HCT116 (cell line): ENCODE data around the gene CORO2B. TPM values are rescaled to one million over a fixed set of nuclear protein-coding genes. Genes with fewer than 3 reads are reported as not detected.

ENCODE experiments used
- ATAC-seq: fragments of 200-7000 bp; cut with Tn5 transposase; 2 replicates; pipeline ENCODE4 v1.9.1; 2020; ENCODE audit warnings: mild to moderate bottlenecking, moderate library complexity
- BruUV-seq: library from RNA; stranded (reverse); fragments of 400-500 nt; replicated peaks from 2 replicates; lab custom pipeline; 2021; lab: Mats Ljungman, UMichigan
- CTCF ChIA-PET: fragments of 300-600 bp; sonication (Branson Sonifier 250); formaldehyde crosslinking; loops from one replicate; lab custom pipeline; 2021; ENCODE audit warnings: antibody characterized with exemption; lab: Charles Lee
- POLR2A ChIA-PET: fragments of 300-600, 350-600 bp; sonication (Branson Sonifier 250); formaldehyde crosslinking; loops from one replicate; lab custom pipeline; 2021; ENCODE audit warnings: antibody characterized with exemption; lab: Charles Lee
- RAD21 ChIA-PET, 2 experiments: fragments of 300-600 bp; sonication (Branson Sonifier 250); formaldehyde crosslinking; loops; one replicate each; lab custom pipeline; 2023; ENCODE audit warnings: low total read pairs in 2 of 2; ENCODE audit not compliant: uncharacterized antibody in 2 of 2, unreplicated experiment in 2 of 2, low non-redundant PET in 1 of 2; lab: Charles Lee
- DNase-seq: peaks from one replicate; pipeline ENCODE4 v3.0.0-alpha.2; 2010; ENCODE audit warnings: low read depth, low spot score
- H2AFZ ChIP-seq: fragments of 200-600 bp; shearing (Covaris generic), sonication (generic); 2 replicates; pipeline ENCODE4 v1.6.1; 2017; ENCODE audit warnings: low read depth, mixed run types, mixed read lengths, antibody characterized with exemption, low read length; ENCODE audit not compliant: poor library complexity, severe bottlenecking
- H3K27ac ChIP-seq: 2 replicates; pipeline ENCODE4 v1.5.1; 2012; ENCODE audit warnings: low read depth, low read length
- H3K27me3 ChIP-seq: fragments of 200-600 bp; sonication (generic); 2 replicates; pipeline ENCODE4 v1.6.1; 2016; ENCODE audit warnings: mixed run types, low read length, mixed read lengths; ENCODE audit not compliant: insufficient read depth
- H3K36me3 ChIP-seq, 2 experiments: fragments of 200-500 bp in 1 of 2; fragments of 200-600 bp in 1 of 2; sonication (Bioruptor generic) in 1 of 2; sonication (generic) in 1 of 2; 2 replicates each; pipeline versions ENCODE4 v1.5.1 to v1.6.1; 2014 to 2016; ENCODE audit warnings: low read length in 2 of 2, inconsistent platforms in 1 of 2, mixed read lengths in 1 of 2, mixed run types in 1 of 2; ENCODE audit not compliant: insufficient read depth in 2 of 2, control insufficient read depth in 1 of 2
- H3K4me1 ChIP-seq, 2 experiments: fragments of 200-600 bp in 1 of 2; sonication (generic) in 1 of 2; 2 replicates each; pipeline versions ENCODE4 v1.5.1 to v1.6.1; 2012 to 2017; ENCODE audit warnings: low read length in 2 of 2, inconsistent platforms in 1 of 2, mild to moderate bottlenecking in 1 of 2, mixed read lengths in 1 of 2, mixed run types in 1 of 2, moderate library complexity in 1 of 2; ENCODE audit not compliant: insufficient read depth in 2 of 2, control insufficient read depth in 1 of 2
- H3K4me2 ChIP-seq: fragments of 200-600 bp; sonication (generic); 2 replicates; pipeline ENCODE4 v1.6.1; 2017; ENCODE audit warnings: mixed run types, low read length, mixed read lengths
- H3K4me3 ChIP-seq, 2 experiments: fragments of 200-600 bp in 1 of 2; sonication (generic) in 1 of 2; replicated peaks in 1 of 2; 2 replicates each; pipeline ENCODE4 v1.5.1; 2011 to 2016; ENCODE audit warnings: low read length in 2 of 2, control low read depth in 1 of 2, low read depth in 1 of 2, mild to moderate bottlenecking in 1 of 2, mixed read lengths in 1 of 2, mixed run types in 1 of 2
- H3K79me2 ChIP-seq: fragments of 200-600 bp; sonication (generic); 2 replicates; pipeline ENCODE4 v1.6.1; 2017; ENCODE audit warnings: mild to moderate bottlenecking, mixed run types, low read length, moderate library complexity, mixed read lengths; ENCODE audit not compliant: insufficient read depth
- H3K9ac ChIP-seq: fragments of 200-600 bp; sonication (generic); 2 replicates; pipeline ENCODE4 v1.6.1; 2016; ENCODE audit warnings: low read length, mixed read lengths
- H3K9me2 ChIP-seq: fragments of 200-600 bp; sonication (generic), shearing (Covaris generic); 2 replicates; pipeline ENCODE4 v1.6.1; 2017; ENCODE audit warnings: mixed run types, mild to moderate bottlenecking, moderate library complexity; ENCODE audit not compliant: insufficient read depth
- H3K9me3 ChIP-seq, 2 experiments: fragments of 200-500 bp in 1 of 2; fragments of 200-600 bp in 1 of 2; sonication (Bioruptor generic) in 1 of 2; sonication (generic) in 1 of 2; 2 replicates each; pipeline ENCODE4 v1.6.1; 2014 to 2017; ENCODE audit warnings: low read length in 2 of 2, mixed read lengths in 2 of 2, inconsistent platforms in 1 of 2, low read depth in 1 of 2, mild to moderate bottlenecking in 1 of 2, mixed run types in 1 of 2, moderate library complexity in 1 of 2; ENCODE audit not compliant: control insufficient read depth in 1 of 2, insufficient read depth in 1 of 2
- H4K20me1 ChIP-seq: fragments of 200-600 bp; sonication (generic), shearing (Covaris generic); 2 replicates; pipeline ENCODE4 v1.6.1; 2017; ENCODE audit warnings: mixed run types, mild to moderate bottlenecking, moderate library complexity; ENCODE audit not compliant: insufficient read depth
- CBX3 ChIP-seq: IDR thresholded peaks from 2 replicates; pipeline ENCODE4 v1.6.1; 2012; ENCODE audit warnings: low read depth
- CEBPB ChIP-seq: IDR thresholded peaks from 2 replicates; pipeline ENCODE4 v1.6.1; 2012; ENCODE audit warnings: low read depth
- EZH2 ChIP-seq: fragments of 200-600 bp; sonication (generic); IDR thresholded peaks from 2 replicates; pipeline ENCODE4 v1.6.1; 2017; ENCODE audit warnings: antibody characterized with exemption, mixed run types
- EZH2phosphoT487 ChIP-seq: fragments of 200-600 bp; IDR thresholded peaks from 2 replicates; pipeline ENCODE4 v1.6.1; 2018; ENCODE audit warnings: antibody characterized with exemption, borderline replicate concordance
- FOSL1 ChIP-seq: IDR thresholded peaks from 2 replicates; pipeline ENCODE4 v1.6.1; 2012; ENCODE audit warnings: low read depth
- JUND ChIP-seq: IDR thresholded peaks from 2 replicates; pipeline ENCODE4 v1.6.1; 2012
- POLR2AphosphoS5 ChIP-seq: IDR thresholded peaks from 2 replicates; pipeline ENCODE4 v1.6.1; 2011; ENCODE audit warnings: mild to moderate bottlenecking, low read depth, low read length, moderate library complexity
- SIN3A ChIP-seq: IDR thresholded peaks from 2 replicates; pipeline ENCODE4 v1.6.1; 2012; ENCODE audit warnings: low read depth
- SP1 ChIP-seq: IDR thresholded peaks from 2 replicates; pipeline ENCODE4 v1.6.1; 2012; ENCODE audit warnings: low read depth
- TCF7L2 ChIP-seq: IDR thresholded peaks from 2 replicates; pipeline ENCODE4 v1.7.0; 2011; ENCODE audit warnings: borderline replicate concordance, inconsistent platforms; ENCODE audit not compliant: insufficient read depth, insufficient read length; ENCODE audit errors: extremely low read depth
- YY1 ChIP-seq: IDR thresholded peaks from 2 replicates; pipeline ENCODE4 v1.6.1; 2011; ENCODE audit warnings: low read length, low read depth, moderate library complexity, mild to moderate bottlenecking; ENCODE audit not compliant: insufficient replicate concordance; ENCODE audit errors: extremely low read depth
- ZFX ChIP-seq: fragments of 450-650 bp; IDR thresholded peaks from 2 replicates; pipeline ENCODE4 v1.6.1; 2017
- intact Hi-C: fragments of 100-400 bp; cut with micrococcal nuclease; formaldehyde crosslinking; loops from 2 replicates; pipeline ENCODE4 v1.10.0; 2022
- total RNA-seq: library from RNA; stranded (reverse); gene quantifications from one replicate; pipeline ENCODE4 v1.2.1, GENCODE V29; 2021; ENCODE audit not compliant: unreplicated experiment
- TF ChIP-seq, protein P1 (sequence below): IDR thresholded peaks from 2 replicates; pipeline ENCODE4 v1.6.1; 2012
- TF ChIP-seq, protein P2 (sequence below): IDR thresholded peaks from 2 replicates; pipeline ENCODE4 v1.6.1; 2012; ENCODE audit warnings: low read depth
- TF ChIP-seq, protein P3 (sequence below): IDR thresholded peaks from 2 replicates; pipeline ENCODE4 v1.6.1; 2011; ENCODE audit warnings: mild to moderate bottlenecking, low read length, moderate library complexity; ENCODE audit not compliant: insufficient replicate concordance; ENCODE audit errors: extremely low read depth

Gene CORO2B
- total RNA-seq, 1 experiment from 2014 or later = 2.8 TPM

DNA sequence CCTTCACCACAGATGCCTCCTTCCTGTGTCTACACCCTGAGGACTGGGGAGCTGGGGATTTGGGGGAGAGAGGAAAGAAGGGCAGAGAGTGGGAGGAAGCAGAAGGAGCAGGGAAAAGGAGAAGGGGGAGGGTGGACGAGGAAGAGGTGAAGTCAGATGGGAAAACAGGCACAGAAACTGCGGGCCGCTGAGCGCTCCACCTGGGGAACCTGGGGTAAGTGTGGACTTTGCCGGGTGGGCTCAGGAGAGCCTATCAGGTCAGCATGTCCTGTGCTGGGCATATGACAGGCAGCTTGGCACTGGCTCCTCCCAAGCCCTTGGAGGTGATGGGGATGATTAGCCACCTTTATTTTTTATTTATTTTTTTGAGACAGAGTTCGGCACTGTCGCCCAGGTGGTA is 62.6 kb downstream of the CORO2B start:
- Histone ChIP-seq H3K9me3 (no peaks in the 10 kb centered on the region), H4K20me1 (no peaks in the 10 kb centered on the region), H2AFZ (no peak overlapping the region), H3K4me2 (no peak overlapping the region), H3K79me2 (no peaks in the 10 kb centered on the region), H3K9ac (no peak overlapping the region), H3K4me3 (no peak overlapping the region), H3K27me3 (no peaks in the 10 kb centered on the region), H3K36me3 (no peaks in the 10 kb centered on the region), H3K27ac (no peak overlapping the region), H3K9me2 (no peaks in the 10 kb centered on the region), H3K4me1 (peaks cover 5 to 56% of the 10 kb centered on the region in 2 experiments; a peak in 3 of 4 replicates)
- CTCF ChIA-PET = no interaction called here
- ATAC-seq (no peak), DNase-seq (no peak)
- BruUV-seq = no TSS peak
- RAD21 ChIA-PET = interaction anchor here in 1 of 2 experiments (1.7 kb wide), 1 partner anchor 82 kb away, joined by 5 read pairs; no protein-coding TSS in a partner anchor
- intact Hi-C loops = no loop called here
- POLR2A ChIA-PET = interaction anchor here (0.7 kb wide), 1 partner anchor 505 kb away, joined by 4 read pairs; no protein-coding TSS in a partner anchor
- TF ChIP-seq CBX3 (no peak), POLR2AphosphoS5 (no peak), EZH2 (no peak), YY1 (no peak), SP1 (no peak), EZH2phosphoT487 (no peak)
- TF ChIP-seq, protein P1, sequence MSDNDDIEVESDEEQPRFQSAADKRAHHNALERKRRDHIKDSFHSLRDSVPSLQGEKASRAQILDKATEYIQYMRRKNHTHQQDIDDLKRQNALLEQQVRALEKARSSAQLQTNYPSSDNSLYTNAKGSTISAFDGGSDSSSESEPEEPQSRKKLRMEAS = no peak

DNA sequence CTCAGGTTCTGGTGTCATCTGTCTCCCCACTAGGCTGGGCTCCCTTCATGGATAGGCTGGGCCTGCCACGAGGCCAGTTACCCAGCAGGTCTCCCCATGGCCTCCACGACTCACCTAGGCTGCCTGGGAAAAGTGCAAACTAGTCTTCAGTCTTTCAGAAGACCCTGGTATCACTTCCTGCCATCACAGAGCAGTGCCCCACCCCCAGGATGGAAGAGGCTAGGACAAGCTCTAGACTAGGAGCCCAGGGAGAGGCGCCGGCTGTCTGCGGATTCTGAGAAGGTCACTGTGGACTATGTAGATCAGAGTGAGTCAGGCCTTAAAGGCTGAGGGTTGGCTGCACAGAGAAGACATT is 63.7 kb downstream of the CORO2B start:
- no peaks in the 10 kb centered on the region for H3K9me2 ChIP-seq
- no peak overlapping the region for H3K9ac ChIP-seq
- intact Hi-C loops = no loop called here
- ATAC-seq (no peak), DNase-seq (no peak)
- no peaks in the 10 kb centered on the region for H3K36me3 ChIP-seq
- RAD21 ChIA-PET = interaction anchor here in 1 of 2 experiments (1.7 kb wide), 1 partner anchor 83 kb away, joined by 5 read pairs; no protein-coding TSS in a partner anchor
- H4K20me1 ChIP-seq = no peaks in the 10 kb centered on the region
- CTCF ChIA-PET = no interaction called here
- H3K4me1 ChIP-seq = peaks cover 5 to 56% of the 10 kb centered on the region in 2 experiments; a peak in 3 of 4 replicates
- no peak overlapping the region for H3K27ac ChIP-seq
- no peaks in the 10 kb centered on the region for H3K27me3 ChIP-seq
- no TSS peak for BruUV-seq
- no peaks in the 10 kb centered on the region for H3K9me3 ChIP-seq
- H3K79me2 ChIP-seq = no peaks in the 10 kb centered on the region
- POLR2A ChIA-PET = no interaction called here
- H3K4me3 ChIP-seq = no peak overlapping the region
- H3K4me2 ChIP-seq = no peak overlapping the region; the same call in 1 of the 2 replicates
- no peak overlapping the region for H2AFZ ChIP-seq
- no peak for TF ChIP-seq CEBPB
- no peak for TF ChIP-seq ZFX
- no peak for TF ChIP-seq FOSL1
- TF ChIP-seq, protein P2, sequence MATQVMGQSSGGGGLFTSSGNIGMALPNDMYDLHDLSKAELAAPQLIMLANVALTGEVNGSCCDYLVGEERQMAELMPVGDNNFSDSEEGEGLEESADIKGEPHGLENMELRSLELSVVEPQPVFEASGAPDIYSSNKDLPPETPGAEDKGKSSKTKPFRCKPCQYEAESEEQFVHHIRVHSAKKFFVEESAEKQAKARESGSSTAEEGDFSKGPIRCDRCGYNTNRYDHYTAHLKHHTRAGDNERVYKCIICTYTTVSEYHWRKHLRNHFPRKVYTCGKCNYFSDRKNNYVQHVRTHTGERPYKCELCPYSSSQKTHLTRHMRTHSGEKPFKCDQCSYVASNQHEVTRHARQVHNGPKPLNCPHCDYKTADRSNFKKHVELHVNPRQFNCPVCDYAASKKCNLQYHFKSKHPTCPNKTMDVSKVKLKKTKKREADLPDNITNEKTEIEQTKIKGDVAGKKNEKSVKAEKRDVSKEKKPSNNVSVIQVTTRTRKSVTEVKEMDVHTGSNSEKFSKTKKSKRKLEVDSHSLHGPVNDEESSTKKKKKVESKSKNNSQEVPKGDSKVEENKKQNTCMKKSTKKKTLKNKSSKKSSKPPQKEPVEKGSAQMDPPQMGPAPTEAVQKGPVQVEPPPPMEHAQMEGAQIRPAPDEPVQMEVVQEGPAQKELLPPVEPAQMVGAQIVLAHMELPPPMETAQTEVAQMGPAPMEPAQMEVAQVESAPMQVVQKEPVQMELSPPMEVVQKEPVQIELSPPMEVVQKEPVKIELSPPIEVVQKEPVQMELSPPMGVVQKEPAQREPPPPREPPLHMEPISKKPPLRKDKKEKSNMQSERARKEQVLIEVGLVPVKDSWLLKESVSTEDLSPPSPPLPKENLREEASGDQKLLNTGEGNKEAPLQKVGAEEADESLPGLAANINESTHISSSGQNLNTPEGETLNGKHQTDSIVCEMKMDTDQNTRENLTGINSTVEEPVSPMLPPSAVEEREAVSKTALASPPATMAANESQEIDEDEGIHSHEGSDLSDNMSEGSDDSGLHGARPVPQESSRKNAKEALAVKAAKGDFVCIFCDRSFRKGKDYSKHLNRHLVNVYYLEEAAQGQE = no peak
- no peak for TF ChIP-seq SIN3A
- TF ChIP-seq POLR2AphosphoS5 = no peak
- no peak for TF ChIP-seq JUND
- TF ChIP-seq, protein P1 = no peak
- TF ChIP-seq TCF7L2 = no peak
- TF ChIP-seq, protein P3, sequence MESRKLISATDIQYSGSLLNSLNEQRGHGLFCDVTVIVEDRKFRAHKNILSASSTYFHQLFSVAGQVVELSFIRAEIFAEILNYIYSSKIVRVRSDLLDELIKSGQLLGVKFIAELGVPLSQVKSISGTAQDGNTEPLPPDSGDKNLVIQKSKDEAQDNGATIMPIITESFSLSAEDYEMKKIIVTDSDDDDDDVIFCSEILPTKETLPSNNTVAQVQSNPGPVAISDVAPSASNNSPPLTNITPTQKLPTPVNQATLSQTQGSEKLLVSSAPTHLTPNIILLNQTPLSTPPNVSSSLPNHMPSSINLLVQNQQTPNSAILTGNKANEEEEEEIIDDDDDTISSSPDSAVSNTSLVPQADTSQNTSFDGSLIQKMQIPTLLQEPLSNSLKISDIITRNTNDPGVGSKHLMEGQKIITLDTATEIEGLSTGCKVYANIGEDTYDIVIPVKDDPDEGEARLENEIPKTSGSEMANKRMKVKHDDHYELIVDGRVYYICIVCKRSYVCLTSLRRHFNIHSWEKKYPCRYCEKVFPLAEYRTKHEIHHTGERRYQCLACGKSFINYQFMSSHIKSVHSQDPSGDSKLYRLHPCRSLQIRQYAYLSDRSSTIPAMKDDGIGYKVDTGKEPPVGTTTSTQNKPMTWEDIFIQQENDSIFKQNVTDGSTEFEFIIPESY = no peak
